Endothelial cell of umbilical vein (primary cell): ENCODE data around the gene C9. TPM values are rescaled to one million over a fixed set of nuclear protein-coding genes. Genes with fewer than 3 reads are reported as not detected.

Experiments used
- BruUV-seq: library from RNA; stranded (reverse); fragments of 400-500 nt; replicated peaks from 2 replicates; lab custom pipeline; 2021; lab: Mats Ljungman, UMichigan
- CTCF ChIA-PET: fragments of 300-600, 350-600 bp; sonication (Branson Sonifier 250); formaldehyde crosslinking; loops from one replicate; lab custom pipeline; 2021; ENCODE audit warnings: antibody characterized with exemption, inconsistent platforms; lab: Charles Lee
- POLR2A ChIA-PET: fragments of 300-600, 350-600 bp; sonication (Branson Sonifier 250); formaldehyde crosslinking; loops from one replicate; lab custom pipeline; 2021; ENCODE audit warnings: antibody characterized with exemption, inconsistent platforms; lab: Charles Lee
- DNase-seq: peaks from one replicate; pipeline ENCODE4 v3.0.0-alpha.2; 2011; ENCODE audit warnings: low read depth, low spot score
- FAIRE-seq: peaks from 2 replicates; lab custom pipeline; 2011; peaks lifted over from hg19 to GRCh38; lab: Jason Lieb, UNC
- H2AFZ ChIP-seq: 2 replicates; pipeline ENCODE4 v1.6.0; 2012; ENCODE audit warnings: low read depth, low read length, control low read depth, inconsistent platforms
- H3K27ac ChIP-seq: 2 replicates; pipeline ENCODE4 v1.5.1; 2011; ENCODE audit warnings: low read depth, mild to moderate bottlenecking, control low read depth, low read length, moderate library complexity; ENCODE audit not compliant: insufficient read depth
- H3K27me3 ChIP-seq, 2 experiments: 2 replicates each; pipeline versions ENCODE4 v1.6.0 to v1.6.1; 2011; ENCODE audit warnings: low read length in 2 of 2, mixed read lengths in 1 of 2; ENCODE audit not compliant: control insufficient read depth in 2 of 2, insufficient read depth in 2 of 2
- H3K36me3 ChIP-seq, 2 experiments: 2 replicates in 1 of 2; 3 replicates in 1 of 2; pipeline ENCODE4 v1.5.1; 2011; ENCODE audit warnings: low read length in 2 of 2, mild to moderate bottlenecking in 1 of 2, moderate library complexity in 1 of 2; ENCODE audit not compliant: control insufficient read depth in 2 of 2, insufficient read depth in 2 of 2; ENCODE audit errors: extremely low read depth in 1 of 2
- H3K4me1 ChIP-seq: 3 replicates; pipeline ENCODE4 v1.5.1; 2011; ENCODE audit warnings: mild to moderate bottlenecking, low read length; ENCODE audit not compliant: control insufficient read depth, insufficient read depth; ENCODE audit errors: extremely low read depth
- H3K4me2 ChIP-seq: 2 replicates; pipeline ENCODE4 v1.6.1; 2011; ENCODE audit warnings: low read length, control low read depth, mixed read lengths; ENCODE audit not compliant: insufficient read depth
- H3K4me3 ChIP-seq, 3 experiments: fragments of 200-600 bp in 1 of 3; sonication (generic), shearing (Covaris generic) in 1 of 3; replicated peaks in 1 of 3; 2 replicates each; pipeline ENCODE4 v1.5.1; 2011 to 2016; ENCODE audit warnings: control low read depth in 3 of 3, low read length in 3 of 3, mild to moderate bottlenecking in 2 of 3, inconsistent platforms in 1 of 3, low read depth in 1 of 3, moderate library complexity in 1 of 3; ENCODE audit not compliant: insufficient read depth in 1 of 3
- H3K79me2 ChIP-seq: 2 replicates; pipeline ENCODE4 v1.6.0; 2012; ENCODE audit warnings: low read length, inconsistent platforms; ENCODE audit not compliant: control insufficient read depth, insufficient read depth
- H3K9ac ChIP-seq: replicated peaks from 2 replicates; pipeline ENCODE3; 2011; ENCODE audit warnings: low read length, control low read depth; ENCODE audit not compliant: insufficient read depth; ENCODE audit errors: extremely low read depth
- H3K9me1 ChIP-seq: replicated peaks from 3 replicates; pipeline ENCODE4 v1.6.0; 2011; ENCODE audit warnings: mild to moderate bottlenecking, low read length; ENCODE audit not compliant: control insufficient read depth, insufficient read depth; ENCODE audit errors: extremely low read depth
- H3K9me3 ChIP-seq: replicated peaks from 2 replicates; pipeline ENCODE4 v1.5.1; 2012; ENCODE audit warnings: low read length, inconsistent platforms; ENCODE audit not compliant: control insufficient read depth, insufficient read depth
- H4K20me1 ChIP-seq: replicated peaks from 2 replicates; pipeline ENCODE3; 2011; ENCODE audit warnings: mild to moderate bottlenecking, low read length; ENCODE audit not compliant: control insufficient read depth, insufficient read depth; ENCODE audit errors: extremely low read depth
- CTCF ChIP-seq, 2 donors: IDR thresholded peaks; 1 replicate in 1 of 2; 2 replicates in 1 of 2; pipeline ENCODE4 v1.5.1; 2011; ENCODE audit warnings: low read length in 2 of 2, mild to moderate bottlenecking in 2 of 2, moderate library complexity in 2 of 2, control low read depth in 1 of 2, inconsistent platforms in 1 of 2, low read depth in 1 of 2; ENCODE audit not compliant: insufficient read depth in 1 of 2; ENCODE audit errors: extremely low read depth in 1 of 2
- EZH2 ChIP-seq: IDR thresholded peaks from 2 replicates; pipeline ENCODE4 v1.6.1; 2012; ENCODE audit warnings: borderline replicate concordance, low read depth, mild to moderate bottlenecking, moderate library complexity, low read length, inconsistent platforms; ENCODE audit not compliant: severe bottlenecking
- FOS ChIP-seq: IDR thresholded peaks from 2 replicates; pipeline ENCODE4 v1.6.1; 2011; ENCODE audit warnings: mild to moderate bottlenecking, low read length, moderate library complexity, borderline replicate concordance; ENCODE audit not compliant: insufficient read depth
- GATA2 ChIP-seq: IDR thresholded peaks from 2 replicates; pipeline ENCODE4 v1.7.0; 2011; ENCODE audit warnings: low read depth, mild to moderate bottlenecking, moderate library complexity, mixed read lengths, low read length; ENCODE audit not compliant: insufficient read length, insufficient read depth
- JUN ChIP-seq: IDR thresholded peaks from 2 replicates; pipeline ENCODE4 v1.6.1; 2011; ENCODE audit warnings: borderline replicate concordance, low read depth; ENCODE audit not compliant: insufficient read length, insufficient read depth
- MAX ChIP-seq: IDR thresholded peaks from 2 replicates; pipeline ENCODE4 v1.6.1; 2011; ENCODE audit not compliant: insufficient read depth, insufficient read length
- MYC ChIP-seq: IDR thresholded peaks from one replicate; pipeline ENCODE4 v1.6.1; 2011; ENCODE audit warnings: mild to moderate bottlenecking, low read depth, low read length
- POLR2A ChIP-seq: IDR thresholded peaks from 2 replicates; pipeline ENCODE4 v1.6.1; 2012; ENCODE audit warnings: low read depth, mild to moderate bottlenecking, control low read depth, low read length
- POLR2AphosphoS5 ChIP-seq: IDR thresholded peaks from 2 replicates; pipeline ENCODE4 v1.6.1; 2012; ENCODE audit warnings: low read depth, mild to moderate bottlenecking, control low read depth, low read length, moderate library complexity; ENCODE audit not compliant: insufficient read depth
- dilution Hi-C: fragments of 300-500 bp; cut with MboI; formaldehyde crosslinking; loops from one replicate; pipeline ENCODE4 v1.15.0; 2019; ENCODE audit warnings: low sequenced_read_pairs; ENCODE audit not compliant: extremely low pct_ligation_motif_present
- intact Hi-C: fragments of 100-400 bp; cut with micrococcal nuclease; formaldehyde crosslinking; loops from one replicate; pipeline ENCODE4 v1.10.0; 2022
- polyA plus RNA-seq, 4 experiments: library from polyadenylated mRNA; depleted of rRNA in 3 of 4; stranded (reverse) in 3 of 4; unstranded in 1 of 4; fragments of >200 nt; gene quantifications; 2 replicates each; pipeline versions ENCODE4 v1.2.1 to v1.2.3, GENCODE V29; 2011 to 2012; ENCODE audit warnings: missing spikeins in 1 of 4
- total RNA-seq: library from RNA; stranded (reverse); gene quantifications from 2 replicates; pipeline ENCODE4 v1.2.3, GENCODE V29; 2021

C9 gene
- total and polyA plus RNA-seq, 2 donors (not counting 3 experiments of a cell fraction or from before 2014, with no cell fraction given): 0.33 TPM; not detected in 1

- H3K27me3 ChIP-seq: no peaks in the 10 kb centered on the region
- H3K27ac ChIP-seq: no peak overlapping the region
- no peak for TF ChIP-seq MAX
- no peak for TF ChIP-seq GATA2
- H3K9me3 ChIP-seq: no peaks in the 10 kb centered on the region
- H3K4me2 ChIP-seq: no peak overlapping the region
- H4K20me1 ChIP-seq: peaks cover 31% of the 10 kb centered on the region
- H3K36me3 ChIP-seq: peaks cover 4 to 18% of the 10 kb centered on the region in 2 experiments
- dilution Hi-C loops: loop anchor here (25.0 kb wide), 1 partner anchor 128 kb away; no protein-coding TSS in a partner anchor
- H3K4me3 ChIP-seq: no peak overlapping the region
- no peak for FAIRE-seq
- BruUV-seq: no TSS peak
- H3K9me1 ChIP-seq: no peaks in the 10 kb centered on the region
- H3K79me2 ChIP-seq: peaks cover 95% of the 10 kb centered on the region
- no peak for DNase-seq
- no peak overlapping the region for H2AFZ ChIP-seq
- ChIA-PET CTCF (interaction anchor here (0.9 kb wide), 1 partner anchor 9 kb away, joined by 3 read pairs; no protein-coding TSS in a partner anchor), POLR2A (interaction anchor here (5.8 kb wide), 1 partner anchor 15 kb away, joined by 40 read pairs; the partner anchor contains the start of gene DAB2)
- peaks cover 41% of the 10 kb centered on the region for H3K4me1 ChIP-seq
- H3K9ac ChIP-seq: no peak overlapping the region
- intact Hi-C loops: no loop called here
Measured at GRCh38 chr5:39409033-39409432, 44.7 kb upstream of the C9 start.

- dilution Hi-C loops: loop anchor here (25.0 kb wide), 1 partner anchor 132 kb away; no protein-coding TSS in a partner anchor
- no peak overlapping the region for H2AFZ ChIP-seq
- no peak for TF ChIP-seq POLR2AphosphoS5
- TF ChIP-seq EZH2: no peak
- TF ChIP-seq JUN: no peak
- TF ChIP-seq CTCF (IDR thresholded peaks at IDR 0.05; ENCODE audit: extremely low read depth in 1 of 2, insufficient read depth in 1 of 2, low read depth in 1 of 2, low read length in 2 of 2): no peak
- TF ChIP-seq MAX: no peak
- TF ChIP-seq GATA2: no peak
- no peak for TF ChIP-seq FOS
- TF ChIP-seq POLR2A: no peak
- no peak for TF ChIP-seq MYC
- no peaks in the 10 kb centered on the region for H3K9me3 ChIP-seq
- no peak overlapping the region for H3K4me2 ChIP-seq
- no peaks in the 10 kb centered on the region for H3K9me1 ChIP-seq
- no peak for FAIRE-seq
- BruUV-seq: no TSS peak
- DNase-seq: no peak
- H3K36me3 ChIP-seq: peaks cover 12 to 13% of the 10 kb centered on the region in 2 experiments
- no peak overlapping the region for H3K4me3 ChIP-seq
- H3K27ac ChIP-seq: no peak overlapping the region
- ChIA-PET CTCF (interaction anchor here (1.3 to 1.9 kb wide), 2 partner anchors 29 to 138 kb away, joined by 4 to 5 read pairs; no protein-coding TSS in a partner anchor), POLR2A (no interaction called here)
- H4K20me1 ChIP-seq: peaks cover 22% of the 10 kb centered on the region
- intact Hi-C loops: no loop called here
- peaks cover 16% of the 10 kb centered on the region for H3K4me1 ChIP-seq
- peaks cover 93% of the 10 kb centered on the region for H3K79me2 ChIP-seq
- no peak overlapping the region for H3K9ac ChIP-seq
- no peaks in the 10 kb centered on the region for H3K27me3 ChIP-seq
Measured at GRCh38 chr5:39405083-39405843, 41.0 kb upstream of the C9 start.
